ENCODE measurements around the gene KHDC3L. TPM values are rescaled to one million over a fixed set of nuclear protein-coding genes. Genes with fewer than 3 reads are reported as not detected.

The KHDC3L gene
- polyA plus RNA-seq, 1 donor (not counting 4 experiments of a cell fraction or from before 2014, with no cell fraction given), result not detected

DNA sequence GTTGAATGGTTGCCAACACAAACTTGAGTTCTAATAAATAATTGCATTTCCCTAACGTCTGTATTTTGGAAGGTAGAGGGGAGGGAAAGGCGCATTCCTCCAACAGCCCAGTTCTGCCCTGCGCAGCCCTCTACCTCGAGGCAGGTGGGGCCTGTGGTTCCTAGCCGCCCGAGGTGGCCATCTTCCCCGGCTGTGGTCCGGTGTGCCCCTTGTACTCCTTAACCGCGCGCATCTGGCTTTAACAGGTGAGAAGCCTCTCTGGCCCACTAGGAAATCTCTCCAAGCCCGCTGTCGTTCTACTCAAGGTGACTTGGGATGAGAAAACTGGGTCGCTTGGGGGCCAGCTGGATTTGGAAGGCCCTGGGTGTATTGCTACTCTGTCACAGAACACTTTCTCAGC lies 1.7 kb downstream of the KHDC3L start:
- no peaks in the 10 kb centered on the region for H3K27me3 ChIP-seq (ENCODE audit: control insufficient read depth, extremely low read depth, insufficient read depth, low read length)
- FAIRE-seq, result no peak
- no peaks in the 10 kb centered on the region for H4K20me1 ChIP-seq (ENCODE audit: control insufficient read depth, extremely low read depth, insufficient read depth, low read length)
- H3K9ac ChIP-seq (ENCODE audit: control insufficient read depth, extremely low read depth, insufficient read depth, low read length), result no peak overlapping the region
- no peaks in the 10 kb centered on the region for H3K36me3 ChIP-seq (ENCODE audit: control insufficient read depth in 2 of 2, extremely low read depth in 1 of 2, insufficient read depth in 2 of 2, low read length in 2 of 2)
- peaks cover 2% of the 10 kb centered on the region for H3K9me1 ChIP-seq (ENCODE audit: control insufficient read depth, extremely low read depth, insufficient read depth, low read length)
- H2AFZ ChIP-seq (ENCODE audit: control insufficient read depth, low read length), result no peak overlapping the region
- no peak overlapping the region for H3K4me2 ChIP-seq (ENCODE audit: control insufficient read depth, extremely low read depth, insufficient read depth, low read depth, low read length)
- no peaks in the 10 kb centered on the region for H3K9me3 ChIP-seq (ENCODE audit: control insufficient read depth, low read depth, low read length)
- TF ChIP-seq, protein P1, sequence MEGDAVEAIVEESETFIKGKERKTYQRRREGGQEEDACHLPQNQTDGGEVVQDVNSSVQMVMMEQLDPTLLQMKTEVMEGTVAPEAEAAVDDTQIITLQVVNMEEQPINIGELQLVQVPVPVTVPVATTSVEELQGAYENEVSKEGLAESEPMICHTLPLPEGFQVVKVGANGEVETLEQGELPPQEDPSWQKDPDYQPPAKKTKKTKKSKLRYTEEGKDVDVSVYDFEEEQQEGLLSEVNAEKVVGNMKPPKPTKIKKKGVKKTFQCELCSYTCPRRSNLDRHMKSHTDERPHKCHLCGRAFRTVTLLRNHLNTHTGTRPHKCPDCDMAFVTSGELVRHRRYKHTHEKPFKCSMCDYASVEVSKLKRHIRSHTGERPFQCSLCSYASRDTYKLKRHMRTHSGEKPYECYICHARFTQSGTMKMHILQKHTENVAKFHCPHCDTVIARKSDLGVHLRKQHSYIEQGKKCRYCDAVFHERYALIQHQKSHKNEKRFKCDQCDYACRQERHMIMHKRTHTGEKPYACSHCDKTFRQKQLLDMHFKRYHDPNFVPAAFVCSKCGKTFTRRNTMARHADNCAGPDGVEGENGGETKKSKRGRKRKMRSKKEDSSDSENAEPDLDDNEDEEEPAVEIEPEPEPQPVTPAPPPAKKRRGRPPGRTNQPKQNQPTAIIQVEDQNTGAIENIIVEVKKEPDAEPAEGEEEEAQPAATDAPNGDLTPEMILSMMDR (optimal IDR thresholded peaks at IDR 0.05 in 1 of 3, IDR thresholded peaks at IDR 0.05 in 1 of 3, conservative IDR thresholded peaks at IDR 0.05 in 1 of 3; ENCODE audit: extremely low read depth in 1 of 3, insufficient read depth in 2 of 3, low read length in 3 of 3), result no peak
- TF ChIP-seq EZH2 (IDR thresholded peaks at IDR 0.05; ENCODE audit: low read length), result no peak
- dilution Hi-C loops (cut with MboI; ENCODE audit: extremely low pct_ligation_motif_present, low sequenced_read_pairs), result no loop called here
- no peak overlapping the region for H3K27ac ChIP-seq (ENCODE audit: control insufficient read depth, insufficient read depth, low read length)
- H3K79me2 ChIP-seq (ENCODE audit: control insufficient read depth, insufficient read depth, low read length), result no peaks in the 10 kb centered on the region
- DNase-seq (ENCODE audit: low read depth, low spot score), result no peak
- H3K4me3 ChIP-seq (ENCODE audit: control insufficient read depth in 2 of 3, extremely low read depth in 1 of 3, insufficient read depth in 2 of 3, low read depth in 1 of 3, low read length in 3 of 3), result no peak overlapping the region
- no peaks in the 10 kb centered on the region for H3K4me1 ChIP-seq (ENCODE audit: control insufficient read depth, extremely low read depth, insufficient read depth, low read length)

DNA sequence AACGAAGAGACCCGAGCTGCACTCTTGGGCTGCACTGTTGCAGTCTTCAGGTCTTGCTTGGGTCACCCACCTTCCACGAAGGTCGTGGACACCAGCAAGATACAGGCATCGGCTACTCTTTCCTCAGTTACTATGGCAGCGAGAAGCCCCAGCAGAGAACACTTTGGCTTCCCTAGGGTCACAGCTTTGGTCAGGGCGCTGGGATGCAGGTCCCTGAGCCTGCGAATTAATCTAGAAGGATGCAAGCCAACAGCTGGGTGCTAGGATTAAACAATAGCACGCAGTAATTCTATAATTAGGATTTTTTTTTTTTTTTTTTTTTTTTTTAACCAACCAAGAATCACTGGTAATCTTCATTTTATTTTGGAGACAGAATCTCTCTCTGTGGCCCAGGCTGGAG lies 2.1 kb downstream of the KHDC3L start:
- Histone ChIP-seq H3K79me2 (ENCODE audit: control insufficient read depth, insufficient read depth, low read length) (no peaks in the 10 kb centered on the region), H3K27ac (ENCODE audit: control insufficient read depth, insufficient read depth, low read length) (no peak overlapping the region), H3K4me3 (ENCODE audit: control insufficient read depth in 2 of 3, extremely low read depth in 1 of 3, insufficient read depth in 2 of 3, low read depth in 1 of 3, low read length in 3 of 3) (no peak overlapping the region), H3K9me3 (ENCODE audit: control insufficient read depth, low read depth, low read length) (no peaks in the 10 kb centered on the region), H3K9me1 (ENCODE audit: control insufficient read depth, extremely low read depth, insufficient read depth, low read length) (peaks cover 2% of the 10 kb centered on the region), H3K36me3 (ENCODE audit: control insufficient read depth in 2 of 2, extremely low read depth in 1 of 2, insufficient read depth in 2 of 2, low read length in 2 of 2) (no peaks in the 10 kb centered on the region), H3K4me1 (ENCODE audit: control insufficient read depth, extremely low read depth, insufficient read depth, low read length) (no peaks in the 10 kb centered on the region), H3K9ac (ENCODE audit: control insufficient read depth, extremely low read depth, insufficient read depth, low read length) (no peak overlapping the region), H3K27me3 (ENCODE audit: control insufficient read depth, extremely low read depth, insufficient read depth, low read length) (no peaks in the 10 kb centered on the region), H4K20me1 (ENCODE audit: control insufficient read depth, extremely low read depth, insufficient read depth, low read length) (no peaks in the 10 kb centered on the region), H2AFZ (ENCODE audit: control insufficient read depth, low read length) (no peak overlapping the region), H3K4me2 (ENCODE audit: control insufficient read depth, extremely low read depth, insufficient read depth, low read depth, low read length) (no peak overlapping the region)
- TF ChIP-seq EZH2 (IDR thresholded peaks at IDR 0.05; ENCODE audit: low read length), result no peak
- TF ChIP-seq, protein P1 (optimal IDR thresholded peaks at IDR 0.05 in 1 of 3, IDR thresholded peaks at IDR 0.05 in 1 of 3, conservative IDR thresholded peaks at IDR 0.05 in 1 of 3; ENCODE audit: extremely low read depth in 1 of 3, insufficient read depth in 2 of 3, low read length in 3 of 3), result no peak
- dilution Hi-C loops (cut with MboI; ENCODE audit: extremely low pct_ligation_motif_present, low sequenced_read_pairs), result no loop called here
- no peak for FAIRE-seq
- DNase-seq (ENCODE audit: low read depth, low spot score), result no peak

Measured in keratinocyte (primary cell).